Trophoblast cell (in vitro differentiated cells and primary cell): ENCODE results near the gene ZNF488.

ENCODE experiments used
- DNase-seq, 2 donors: peaks; one replicate each; pipeline ENCODE4 v3.0.0-alpha.2; 2016
- H2AFZ ChIP-seq: 2 replicates; pipeline ENCODE4 v1.6.1; 2013; ENCODE audit warnings: low read length, moderate library complexity, mild to moderate bottlenecking; ENCODE audit not compliant: insufficient read depth, poor library complexity
- H2AK5ac ChIP-seq: 2 replicates; pipeline ENCODE4 v1.6.1; 2013; ENCODE audit warnings: mild to moderate bottlenecking, low read length
- H2BK120ac ChIP-seq: 2 replicates; pipeline ENCODE4 v1.6.1; 2013; ENCODE audit warnings: low read length, mild to moderate bottlenecking, moderate library complexity; ENCODE audit not compliant: insufficient read depth, poor library complexity
- H2BK12ac ChIP-seq: 2 replicates; pipeline ENCODE4 v1.6.1; 2013; ENCODE audit warnings: mild to moderate bottlenecking, low read length, moderate library complexity
- H2BK5ac ChIP-seq: 2 replicates; pipeline ENCODE4 v1.6.1; 2013; ENCODE audit warnings: low read length, low read depth, moderate library complexity, mild to moderate bottlenecking; ENCODE audit not compliant: poor library complexity
- H3K14ac ChIP-seq: 2 replicates; pipeline ENCODE4 v1.6.1; 2013; ENCODE audit warnings: mild to moderate bottlenecking, low read length
- H3K18ac ChIP-seq: 2 replicates; pipeline ENCODE4 v1.6.1; 2013; ENCODE audit warnings: mild to moderate bottlenecking, low read length
- H3K23ac ChIP-seq: 2 replicates; pipeline ENCODE4 v1.6.1; 2013; ENCODE audit warnings: low read length
- H3K27ac ChIP-seq: 2 replicates; pipeline ENCODE4 v1.5.1; 2013; ENCODE audit warnings: low read depth, mild to moderate bottlenecking, inconsistent platforms, low read length, moderate library complexity
- H3K27me3 ChIP-seq: 2 replicates; pipeline ENCODE4 v1.6.1; 2013; ENCODE audit warnings: inconsistent platforms, mild to moderate bottlenecking, low read length, moderate library complexity; ENCODE audit not compliant: insufficient read depth
- H3K36me3 ChIP-seq, 2 experiments: 1 replicate in 1 of 2; 2 replicates in 1 of 2; pipeline ENCODE4 v1.6.1; 2013; ENCODE audit warnings: low read length in 2 of 2, mild to moderate bottlenecking in 2 of 2, moderate library complexity in 1 of 2; ENCODE audit not compliant: insufficient read depth in 2 of 2, control insufficient read depth in 1 of 2
- H3K4ac ChIP-seq: 2 replicates; pipeline ENCODE4 v1.6.1; 2013; ENCODE audit warnings: low read depth, mild to moderate bottlenecking, low read length, moderate library complexity
- H3K4me1 ChIP-seq, 2 experiments: 1 replicate in 1 of 2; 2 replicates in 1 of 2; pipeline ENCODE4 v1.6.1; 2013; ENCODE audit warnings: low read length in 2 of 2, mild to moderate bottlenecking in 2 of 2, moderate library complexity in 1 of 2; ENCODE audit not compliant: insufficient read depth in 2 of 2, control insufficient read depth in 1 of 2
- H3K4me2 ChIP-seq: 2 replicates; pipeline ENCODE4 v1.6.1; 2013; ENCODE audit warnings: inconsistent platforms, mild to moderate bottlenecking, low read length, moderate library complexity
- H3K4me3 ChIP-seq: 2 replicates; pipeline ENCODE4 v1.5.1; 2013; ENCODE audit warnings: mild to moderate bottlenecking, low read depth, low read length, inconsistent platforms
- H3K79me1 ChIP-seq: one replicate; pipeline ENCODE4 v1.6.1; 2013; ENCODE audit warnings: low read length
- H3K79me2 ChIP-seq: 2 replicates; pipeline ENCODE4 v1.6.1; 2013; ENCODE audit warnings: low read length, mild to moderate bottlenecking; ENCODE audit not compliant: control insufficient read depth, insufficient read depth, poor library complexity
- H3K9ac ChIP-seq: 2 replicates; pipeline ENCODE4 v1.6.1; 2013; ENCODE audit warnings: mild to moderate bottlenecking, low read length
- H3K9me3 ChIP-seq: 2 replicates; pipeline ENCODE4 v1.6.1; 2013; ENCODE audit warnings: low read depth, mild to moderate bottlenecking, control low read depth, inconsistent platforms, low read length; ENCODE audit not compliant: insufficient read depth
- H4K12ac ChIP-seq: 2 replicates; pipeline ENCODE4 v1.6.1; 2013; ENCODE audit warnings: low read depth, mild to moderate bottlenecking, low read length, moderate library complexity
- H4K8ac ChIP-seq: 2 replicates; pipeline ENCODE4 v1.6.1; 2013; ENCODE audit warnings: low read depth, mild to moderate bottlenecking, low read length, moderate library complexity
- H4K91ac ChIP-seq: one replicate; pipeline ENCODE4 v1.6.1; 2013; ENCODE audit warnings: low read depth, mild to moderate bottlenecking, low read length, moderate library complexity
- WGBS: extraction: QIAGEN DNeasy Blood & Tissue Kit; methylation state at CpG from one replicate; pipeline ENCODE4 v1.1.7; 2013; ENCODE audit warnings: missing lambda C conversion rate; ENCODE audit not compliant: insufficient read length, insufficient coverage; ENCODE audit errors: extremely low coverage; 5-methylcytosine and 5-hydroxymethylcytosine counted together

Gene ZNF488

DNA sequence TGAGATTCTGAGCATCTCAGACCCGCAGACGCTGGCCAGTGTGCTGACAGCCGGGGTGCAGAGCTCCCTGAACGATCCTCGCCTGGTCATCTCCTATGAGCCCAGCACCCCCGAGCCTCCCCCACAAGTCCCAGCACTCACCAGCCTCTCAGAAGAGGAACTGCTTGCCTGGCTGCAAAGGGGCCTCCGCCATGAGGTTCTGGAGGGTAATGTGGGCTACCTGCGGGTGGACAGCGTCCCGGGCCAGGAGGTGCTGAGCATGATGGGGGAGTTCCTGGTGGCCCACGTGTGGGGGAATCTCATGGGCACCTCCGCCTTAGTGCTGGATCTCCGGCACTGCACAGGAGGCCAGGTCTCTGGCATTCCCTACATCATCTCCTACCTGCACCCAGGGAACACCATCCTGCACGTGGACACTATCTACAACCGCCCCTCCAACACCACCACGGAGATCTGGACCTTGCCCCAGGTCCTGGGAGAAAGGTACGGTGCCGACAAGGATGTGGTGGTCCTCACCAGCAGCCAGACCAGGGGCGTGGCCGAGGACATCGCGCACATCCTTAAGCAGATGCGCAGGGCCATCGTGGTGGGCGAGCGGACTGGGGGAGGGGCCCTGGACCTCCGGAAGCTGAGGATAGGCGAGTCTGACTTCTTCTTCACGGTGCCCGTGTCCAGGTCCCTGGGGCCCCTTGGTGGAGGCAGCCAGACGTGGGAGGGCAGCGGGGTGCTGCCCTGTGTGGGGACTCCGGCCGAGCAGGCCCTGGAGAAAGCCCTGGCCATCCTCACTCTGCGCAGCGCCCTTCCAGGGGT is 35.2 kb downstream of the ZNF488 start:
- Histone ChIP-seq H2BK12ac (no peak overlapping the region), H3K27me3 (no peaks in the 10 kb centered on the region), H3K4me2 (no peak overlapping the region), H2AFZ (no peak overlapping the region), H2BK5ac (no peak overlapping the region), H3K14ac (no peak overlapping the region), H4K91ac (no peak overlapping the region), H3K9me3 (no peaks in the 10 kb centered on the region), H2BK120ac (no peak overlapping the region), H3K79me2 (no peaks in the 10 kb centered on the region), H2AK5ac (no peak overlapping the region), H3K18ac (no peak overlapping the region), H3K4me1 (no peaks in the 10 kb centered on the region), H4K8ac (no peak overlapping the region), H3K79me1 (no peaks in the 10 kb centered on the region), H3K9ac (no peak overlapping the region), H4K12ac (no peak overlapping the region), H3K23ac (no peak overlapping the region), H3K4me3 (no peak overlapping the region), H3K27ac (no peak overlapping the region), H3K4ac (no peak overlapping the region), H3K36me3 (no peaks in the 10 kb centered on the region)
- DNase-seq, result no peak
- no CpG with 5 or more reads among the region's 36 CpGs for WGBS

DNA sequence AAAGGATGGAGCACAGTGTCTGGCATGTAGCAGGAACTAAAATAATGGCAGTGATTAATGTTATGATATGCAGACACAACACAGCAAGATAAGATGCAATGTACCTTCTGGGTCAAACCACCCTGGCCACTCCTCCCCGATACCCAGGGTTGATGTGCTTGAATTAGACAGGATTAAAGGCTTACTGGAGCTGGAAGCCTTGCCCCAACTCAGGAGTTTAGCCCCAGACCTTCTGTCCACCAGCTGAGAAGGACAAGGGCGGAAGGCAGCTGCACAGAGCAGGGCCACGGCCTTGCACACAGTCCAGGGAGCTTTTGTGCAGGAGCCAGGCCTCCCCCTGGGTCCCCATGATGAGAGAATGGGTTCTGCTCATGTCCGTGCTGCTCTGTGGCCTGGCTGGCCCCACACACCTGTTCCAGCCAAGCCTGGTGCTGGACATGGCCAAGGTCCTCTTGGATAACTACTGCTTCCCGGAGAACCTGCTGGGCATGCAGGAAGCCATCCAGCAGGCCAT is 35.9 kb downstream of the ZNF488 start, which contains the start of gene RBP3:
TSS of gene RBP3 (plus strand) at position 226 of the 514 bp plus-strand sequence. CDS start at position 348, 122 bp downstream.
- Histone ChIP-seq H3K23ac (no peak within 1 kb of the TSS), H2AFZ (no peak within 1 kb of the TSS), H3K27me3 (no peaks in the 10 kb centered on the region), H2BK120ac (no peak within 1 kb of the TSS), H3K4ac (no peak within 1 kb of the TSS), H4K8ac (no peak within 1 kb of the TSS), H2AK5ac (no peak within 1 kb of the TSS), H3K27ac (no peak within 1 kb of the TSS), H4K12ac (no peak within 1 kb of the TSS), H3K4me1 (no peaks in the 10 kb centered on the region), H3K4me3 (no peak within 1 kb of the TSS), H3K79me1 (no peaks in the 10 kb centered on the region), H4K91ac (no peak within 1 kb of the TSS), H3K79me2 (no peaks in the 10 kb centered on the region), H3K18ac (no peak within 1 kb of the TSS), H3K14ac (no peak within 1 kb of the TSS), H3K9ac (no peak within 1 kb of the TSS), H3K4me2 (no peak within 1 kb of the TSS), H2BK5ac (no peak within 1 kb of the TSS), H2BK12ac (no peak within 1 kb of the TSS), H3K9me3 (no peaks in the 10 kb centered on the region), H3K36me3 (no peaks in the 10 kb centered on the region)
- WGBS, result no CpG with 5 or more reads among the region's 5 CpGs
- no peak for DNase-seq

DNA sequence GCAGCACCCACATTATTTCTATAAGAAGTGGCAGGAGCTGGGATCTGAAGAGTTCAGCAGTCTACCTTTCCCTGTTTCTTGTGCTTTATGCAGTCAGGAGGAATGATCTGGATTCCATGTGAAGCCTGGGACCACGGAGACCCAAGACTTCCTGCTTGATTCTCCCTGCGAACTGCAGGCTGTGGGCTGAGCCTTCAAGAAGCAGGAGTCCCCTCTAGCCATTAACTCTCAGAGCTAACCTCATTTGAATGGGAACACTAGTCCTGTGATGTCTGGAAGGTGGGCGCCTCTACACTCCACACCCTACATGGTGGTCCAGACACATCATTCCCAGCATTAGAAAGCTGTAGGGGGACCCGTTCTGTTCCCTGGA is 36.8 kb downstream of the ZNF488 start:
- Histone ChIP-seq H4K91ac (no peak overlapping the region), H3K27ac (no peak overlapping the region), H3K79me1 (no peaks in the 10 kb centered on the region), H3K27me3 (no peaks in the 10 kb centered on the region), H3K36me3 (no peaks in the 10 kb centered on the region), H3K18ac (no peak overlapping the region), H2BK120ac (no peak overlapping the region), H3K9ac (no peak overlapping the region), H3K4me3 (no peak overlapping the region), H3K4me2 (no peak overlapping the region), H3K9me3 (no peaks in the 10 kb centered on the region), H2BK5ac (no peak overlapping the region), H3K4ac (no peak overlapping the region), H4K8ac (no peak overlapping the region), H3K79me2 (no peaks in the 10 kb centered on the region), H4K12ac (no peak overlapping the region), H3K14ac (no peak overlapping the region), H3K23ac (no peak overlapping the region), H2AK5ac (no peak overlapping the region), H2AFZ (no peak overlapping the region), H2BK12ac (no peak overlapping the region), H3K4me1 (no peaks in the 10 kb centered on the region)
- DNase-seq, result no peak
- no CpG with 5 or more reads among the region's 4 CpGs for WGBS

DNA sequence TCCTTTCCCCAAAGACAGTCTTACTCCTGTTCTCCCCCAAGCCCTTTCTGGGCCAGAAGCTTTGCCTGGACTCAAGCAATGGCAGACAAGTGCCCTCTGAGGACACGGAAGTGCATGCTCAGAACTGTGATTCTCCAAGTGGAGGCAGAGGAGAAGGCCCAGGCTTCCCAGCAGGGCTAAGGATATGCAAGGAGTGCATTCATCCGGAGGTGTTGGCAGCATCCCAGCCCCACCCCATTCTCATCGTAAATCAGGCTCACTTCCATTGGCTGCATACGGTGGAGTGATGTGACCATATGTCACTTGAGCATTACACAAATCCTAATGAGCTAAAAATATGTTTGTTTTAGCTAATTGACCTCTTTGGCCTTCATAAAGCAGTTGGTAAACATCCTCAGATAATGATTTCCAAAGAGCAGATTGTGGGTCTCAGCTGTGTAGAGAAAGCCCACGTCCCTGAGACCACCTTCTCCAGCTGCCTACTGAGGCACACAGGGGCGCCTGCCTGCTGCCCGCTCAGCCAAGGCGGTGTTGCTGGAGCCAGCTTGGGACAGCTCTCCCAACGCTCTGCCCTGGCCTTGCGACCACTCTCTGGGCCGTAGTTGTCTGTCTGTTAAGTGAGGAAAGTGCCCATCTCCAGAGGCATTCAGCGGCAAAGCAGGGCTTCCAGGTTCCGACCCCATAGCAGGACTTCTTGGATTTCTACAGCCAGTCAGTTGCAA is 37.4 kb downstream of the ZNF488 start:
- no peak overlapping the region for H3K27ac ChIP-seq
- no peak overlapping the region for H2AFZ ChIP-seq
- no peak overlapping the region for H4K12ac ChIP-seq
- no peak overlapping the region for H4K91ac ChIP-seq
- no peak overlapping the region for H2BK5ac ChIP-seq
- WGBS, result no CpG with 5 or more reads among the region's 13 CpGs
- no peak for DNase-seq
- H3K4me1 ChIP-seq, result no peaks in the 10 kb centered on the region
- H3K23ac ChIP-seq, result no peak overlapping the region
- H3K79me2 ChIP-seq, result no peaks in the 10 kb centered on the region
- H2BK120ac ChIP-seq, result no peak overlapping the region
- no peak overlapping the region for H2AK5ac ChIP-seq
- no peaks in the 10 kb centered on the region for H3K9me3 ChIP-seq
- no peak overlapping the region for H3K4ac ChIP-seq
- H3K14ac ChIP-seq, result no peak overlapping the region
- no peaks in the 10 kb centered on the region for H3K79me1 ChIP-seq
- H3K18ac ChIP-seq, result no peak overlapping the region
- H3K27me3 ChIP-seq, result no peaks in the 10 kb centered on the region
- no peak overlapping the region for H3K9ac ChIP-seq
- H4K8ac ChIP-seq, result no peak overlapping the region
- H2BK12ac ChIP-seq, result no peak overlapping the region
- H3K4me2 ChIP-seq, result no peak overlapping the region
- H3K4me3 ChIP-seq, result no peak overlapping the region
- H3K36me3 ChIP-seq, result no peaks in the 10 kb centered on the region
